Neural cell (in vitro differentiated cells): ENCODE data around the gene BCAS1.
"Not testable (repeated sequence)": the region's sequence is repeated elsewhere in the genome, so short reads cannot be mapped to it uniquely, and the experiment has no call there.

ENCODE experiments used
- EZH2 ChIP-seq: fragments of 200-600, 300-800 bp; shearing (Covaris generic), sonication (generic); IDR thresholded peaks from 2 replicates; pipeline ENCODE4 v1.6.1; 2014; ENCODE audit warnings: antibody characterized with exemption, low read length, borderline replicate concordance, mild to moderate bottlenecking; ENCODE audit not compliant: insufficient read depth, poor library complexity, severe bottlenecking
- POLR2AphosphoS5 ChIP-seq: IDR thresholded peaks from 2 replicates; pipeline ENCODE4 v1.6.1; 2012
- SMC3 ChIP-seq: fragments of 450-650 bp; conservative IDR thresholded peaks from 2 replicates; pipeline ENCODE4 v1.6.1; 2014; ENCODE audit warnings: antibody characterized with exemption, mild to moderate bottlenecking, moderate library complexity; ENCODE audit not compliant: poor library complexity
- TF ChIP-seq, protein P1 (sequence below): fragments of 450-650 bp; IDR thresholded peaks from 2 replicates; pipeline ENCODE4 v1.5.1; 2014; ENCODE audit warnings: antibody characterized with exemption, mild to moderate bottlenecking, moderate library complexity; ENCODE audit not compliant: poor library complexity, severe bottlenecking

DNA sequence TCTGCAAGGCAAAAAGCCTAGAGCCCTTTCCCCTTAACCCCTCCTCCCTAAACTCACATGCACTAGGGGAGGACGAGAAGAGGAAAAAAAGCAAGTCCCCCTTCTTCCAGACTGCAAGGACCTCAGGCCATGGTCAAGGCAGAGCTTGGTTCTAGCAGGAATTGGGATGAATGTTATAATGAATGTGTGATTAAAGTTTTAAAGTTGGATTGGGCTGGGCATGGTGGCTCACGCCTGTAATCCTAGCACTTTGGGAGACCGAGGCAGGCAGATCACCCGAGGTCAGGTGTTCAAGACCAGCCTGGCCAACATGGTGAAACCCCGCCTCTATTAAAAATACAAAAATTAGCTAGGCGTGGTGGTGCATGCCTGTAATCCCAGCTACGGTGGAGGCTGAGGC lies 64.2 kb downstream of the BCAS1 start:
- not testable (repeated sequence) for TF ChIP-seq EZH2, SMC3, POLR2AphosphoS5
- TF ChIP-seq, protein P1, sequence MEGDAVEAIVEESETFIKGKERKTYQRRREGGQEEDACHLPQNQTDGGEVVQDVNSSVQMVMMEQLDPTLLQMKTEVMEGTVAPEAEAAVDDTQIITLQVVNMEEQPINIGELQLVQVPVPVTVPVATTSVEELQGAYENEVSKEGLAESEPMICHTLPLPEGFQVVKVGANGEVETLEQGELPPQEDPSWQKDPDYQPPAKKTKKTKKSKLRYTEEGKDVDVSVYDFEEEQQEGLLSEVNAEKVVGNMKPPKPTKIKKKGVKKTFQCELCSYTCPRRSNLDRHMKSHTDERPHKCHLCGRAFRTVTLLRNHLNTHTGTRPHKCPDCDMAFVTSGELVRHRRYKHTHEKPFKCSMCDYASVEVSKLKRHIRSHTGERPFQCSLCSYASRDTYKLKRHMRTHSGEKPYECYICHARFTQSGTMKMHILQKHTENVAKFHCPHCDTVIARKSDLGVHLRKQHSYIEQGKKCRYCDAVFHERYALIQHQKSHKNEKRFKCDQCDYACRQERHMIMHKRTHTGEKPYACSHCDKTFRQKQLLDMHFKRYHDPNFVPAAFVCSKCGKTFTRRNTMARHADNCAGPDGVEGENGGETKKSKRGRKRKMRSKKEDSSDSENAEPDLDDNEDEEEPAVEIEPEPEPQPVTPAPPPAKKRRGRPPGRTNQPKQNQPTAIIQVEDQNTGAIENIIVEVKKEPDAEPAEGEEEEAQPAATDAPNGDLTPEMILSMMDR = not testable (repeated sequence)
